ENCODE measurements around the gene APC2. TPM values are rescaled to one million over a fixed set of nuclear protein-coding genes. Genes with fewer than 3 reads are reported as not detected.

APC2 gene
- total RNA-seq, 1 donor from 2014 or later = not detected

DNA sequence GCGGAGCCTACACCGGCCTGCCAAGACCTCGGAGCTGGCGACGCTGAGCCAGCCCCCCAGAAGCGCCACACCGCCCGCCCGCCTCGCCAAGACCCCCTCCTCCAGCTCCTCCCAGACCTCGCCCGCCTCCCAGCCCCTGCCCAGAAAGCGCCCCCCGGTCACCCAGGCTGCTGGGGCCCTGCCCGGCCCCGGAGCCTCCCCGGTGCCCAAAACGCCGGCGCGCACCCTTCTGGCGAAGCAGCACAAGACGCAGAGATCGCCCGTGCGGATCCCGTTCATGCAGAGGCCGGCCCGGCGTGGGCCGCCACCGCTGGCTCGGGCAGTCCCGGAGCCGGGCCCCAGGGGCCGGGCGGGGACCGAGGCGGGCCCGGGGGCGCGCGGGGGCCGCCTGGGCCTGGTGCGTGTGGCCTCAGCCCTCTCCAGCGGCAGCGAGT is 18.9 kb downstream of the APC2 start:
- no peak for DNase-seq (ENCODE audit: low read depth)
- TF ChIP-seq, protein P1, sequence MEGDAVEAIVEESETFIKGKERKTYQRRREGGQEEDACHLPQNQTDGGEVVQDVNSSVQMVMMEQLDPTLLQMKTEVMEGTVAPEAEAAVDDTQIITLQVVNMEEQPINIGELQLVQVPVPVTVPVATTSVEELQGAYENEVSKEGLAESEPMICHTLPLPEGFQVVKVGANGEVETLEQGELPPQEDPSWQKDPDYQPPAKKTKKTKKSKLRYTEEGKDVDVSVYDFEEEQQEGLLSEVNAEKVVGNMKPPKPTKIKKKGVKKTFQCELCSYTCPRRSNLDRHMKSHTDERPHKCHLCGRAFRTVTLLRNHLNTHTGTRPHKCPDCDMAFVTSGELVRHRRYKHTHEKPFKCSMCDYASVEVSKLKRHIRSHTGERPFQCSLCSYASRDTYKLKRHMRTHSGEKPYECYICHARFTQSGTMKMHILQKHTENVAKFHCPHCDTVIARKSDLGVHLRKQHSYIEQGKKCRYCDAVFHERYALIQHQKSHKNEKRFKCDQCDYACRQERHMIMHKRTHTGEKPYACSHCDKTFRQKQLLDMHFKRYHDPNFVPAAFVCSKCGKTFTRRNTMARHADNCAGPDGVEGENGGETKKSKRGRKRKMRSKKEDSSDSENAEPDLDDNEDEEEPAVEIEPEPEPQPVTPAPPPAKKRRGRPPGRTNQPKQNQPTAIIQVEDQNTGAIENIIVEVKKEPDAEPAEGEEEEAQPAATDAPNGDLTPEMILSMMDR (conservative IDR thresholded peaks at IDR 0.05; ENCODE audit: low read depth, low read length) = no peak

DNA sequence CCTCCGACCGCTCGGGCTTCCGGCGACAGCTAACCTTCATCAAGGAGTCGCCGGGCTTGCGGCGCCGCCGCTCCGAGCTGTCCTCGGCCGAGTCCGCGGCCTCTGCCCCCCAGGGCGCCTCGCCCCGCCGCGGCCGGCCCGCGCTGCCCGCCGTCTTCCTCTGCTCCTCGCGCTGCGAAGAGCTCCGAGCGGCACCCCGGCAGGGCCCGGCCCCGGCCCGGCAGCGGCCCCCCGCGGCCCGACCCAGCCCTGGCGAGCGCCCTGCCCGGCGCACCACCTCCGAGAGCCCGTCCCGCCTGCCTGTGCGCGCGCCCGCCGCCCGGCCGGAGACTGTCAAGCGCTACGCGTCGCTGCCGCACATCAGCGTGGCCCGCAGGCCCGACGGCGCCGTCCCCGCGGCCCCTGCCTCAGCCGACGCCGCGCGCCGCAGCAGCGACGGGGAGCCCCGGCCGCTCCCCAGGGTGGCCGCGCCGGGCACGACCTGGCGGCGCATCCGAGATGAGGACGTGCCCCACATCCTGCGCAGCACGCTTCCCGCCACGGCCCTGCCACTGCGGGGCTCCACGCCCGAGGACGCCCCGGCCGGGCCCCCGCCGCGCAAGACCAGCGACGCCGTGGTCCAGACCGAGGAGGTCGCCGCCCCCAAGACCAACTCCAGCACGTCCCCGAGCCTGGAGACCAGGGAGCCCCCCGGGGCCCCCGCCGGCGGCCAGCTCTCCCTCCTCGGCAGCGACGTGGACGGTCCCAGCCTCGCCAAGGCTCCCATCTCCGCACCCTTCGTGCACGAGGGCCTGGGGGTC is 19.5 kb downstream of the APC2 start:
- peak overlapping the region; percentile 46 for H3K4me3 ChIP-seq (ENCODE audit: low read depth, low read length)
- TF ChIP-seq, protein P1 (conservative IDR thresholded peaks at IDR 0.05; ENCODE audit: low read depth, low read length) = no peak

More for the DNA sequence above, 18.9 kb downstream of the APC2 start:
- H3K4me3 ChIP-seq (ENCODE audit: low read depth, low read length) = peak overlapping the region; percentile 25

DNA sequence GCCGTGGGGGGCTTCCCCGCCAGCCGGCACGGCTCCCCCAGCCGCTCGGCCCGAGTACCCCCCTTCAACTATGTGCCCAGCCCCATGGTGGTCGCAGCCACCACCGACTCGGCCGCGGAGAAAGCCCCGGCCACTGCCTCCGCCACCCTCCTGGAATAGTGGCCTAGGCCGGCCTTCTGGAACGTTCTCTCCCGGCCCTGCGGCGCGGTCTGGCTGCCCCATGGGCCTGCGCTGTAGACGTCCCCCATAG is 20.1 kb downstream of the APC2 start:
- H3K4me3 ChIP-seq (ENCODE audit: low read depth, low read length) = peak overlapping the region; percentile 46
- no peak for DNase-seq (ENCODE audit: low read depth)
- TF ChIP-seq, protein P1 (conservative IDR thresholded peaks at IDR 0.05; ENCODE audit: low read depth, low read length) = no peak

More for the DNA sequence above, 19.5 kb downstream of the APC2 start:
- DNase-seq (ENCODE audit: low read depth) = no peak

DNA sequence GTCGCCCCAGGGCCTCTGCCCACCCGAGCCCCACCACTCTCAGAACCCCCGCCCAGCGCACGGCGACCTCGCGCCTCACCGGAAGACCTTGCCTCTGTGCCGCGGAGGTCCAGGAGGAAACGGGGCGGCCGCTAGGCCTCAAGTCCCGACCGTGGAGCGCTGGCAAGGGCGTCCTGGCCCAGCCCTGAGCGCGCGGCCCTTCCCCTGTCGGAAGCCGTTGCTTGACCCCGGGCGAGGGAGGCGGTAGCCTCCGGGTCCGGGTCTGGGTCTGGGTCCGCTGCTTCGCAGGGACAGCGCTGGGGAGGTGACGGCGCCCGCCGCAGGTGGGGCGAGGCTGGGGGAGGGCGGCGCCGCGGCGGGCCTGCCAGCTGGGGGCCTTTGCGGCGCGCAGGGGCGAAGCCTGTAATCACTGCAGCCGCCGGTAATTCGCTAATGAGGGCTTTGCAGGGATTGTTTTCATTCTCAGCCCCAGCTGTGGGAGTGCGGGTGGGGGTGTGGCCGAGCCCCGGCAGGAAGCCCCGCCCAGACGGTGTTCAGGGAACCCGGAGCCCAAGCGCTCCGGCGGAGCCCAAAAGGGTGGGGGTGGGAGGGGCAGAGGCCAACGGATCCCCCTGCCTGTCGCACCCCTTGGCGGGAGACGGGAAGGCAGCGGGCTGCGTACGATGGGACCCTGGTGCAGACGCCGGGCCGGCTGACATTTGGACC is 20.5 kb downstream of the APC2 start:
- TF ChIP-seq, protein P1 (conservative IDR thresholded peaks at IDR 0.05; ENCODE audit: low read depth, low read length) = no peak
- DNase-seq (ENCODE audit: low read depth) = no peak
- H3K4me3 ChIP-seq (ENCODE audit: low read depth, low read length) = peak overlapping the region; percentile 46

DNA sequence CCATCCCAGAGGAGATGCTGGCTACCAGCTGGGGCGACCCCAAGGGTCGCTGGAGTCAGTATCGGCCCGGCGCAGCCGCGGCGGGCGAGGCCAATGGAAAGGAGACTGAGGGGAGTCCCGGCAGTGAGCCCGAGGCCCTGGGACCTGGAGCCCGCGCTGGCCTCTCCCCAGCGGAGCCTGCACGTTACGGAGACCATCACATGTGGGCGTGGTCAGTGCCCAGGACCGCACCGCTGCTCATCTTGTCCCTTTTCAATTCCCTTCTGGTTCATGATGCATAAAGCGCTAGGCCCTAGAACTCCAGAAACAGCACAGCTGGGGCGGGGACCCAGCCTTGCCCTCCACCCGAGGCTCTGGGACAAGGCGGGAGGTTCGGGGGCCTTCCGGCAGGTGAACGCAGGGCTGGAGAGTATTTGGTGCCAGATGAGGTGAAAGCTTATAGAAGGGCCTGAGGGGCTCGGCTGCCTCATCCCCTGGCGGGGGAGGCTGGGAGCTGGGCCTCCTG is 21.1 kb downstream of the APC2 start:
- peak overlapping the region; percentile 46 for H3K4me3 ChIP-seq (ENCODE audit: low read depth, low read length)
- no peak for DNase-seq (ENCODE audit: low read depth)
- TF ChIP-seq, protein P1 (conservative IDR thresholded peaks at IDR 0.05; ENCODE audit: low read depth, low read length) = no peak

DNA sequence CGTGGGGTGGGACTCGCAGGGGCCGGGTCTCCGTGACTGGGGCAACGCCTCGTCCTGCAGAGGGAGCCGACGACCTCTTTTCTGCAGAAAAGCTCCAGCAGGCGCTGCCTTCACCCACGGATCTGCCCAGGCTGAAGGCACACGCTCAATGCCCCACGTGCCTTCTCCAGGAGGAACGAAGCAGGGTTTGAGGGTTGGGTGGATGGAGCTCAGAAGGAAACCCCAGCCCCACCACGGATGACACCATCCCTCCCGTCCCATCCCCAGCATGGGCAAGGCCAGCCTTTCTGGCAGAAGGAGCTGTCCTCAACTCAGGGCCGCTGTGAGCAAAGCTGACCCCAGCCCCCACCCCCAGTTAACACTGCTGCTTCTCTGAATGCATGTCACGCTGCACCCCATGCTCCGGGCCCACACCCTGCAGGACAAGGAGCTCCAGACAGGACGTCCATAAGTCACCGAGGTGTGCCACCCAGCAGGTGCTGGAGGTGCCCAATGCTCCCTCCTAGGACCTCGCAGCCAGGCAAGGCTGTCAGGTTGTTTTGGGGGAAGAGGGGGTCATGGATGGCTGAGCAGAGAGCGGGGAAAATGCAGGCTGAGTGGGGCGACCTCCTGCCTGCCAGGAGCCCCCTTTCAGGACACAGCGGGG is 21.7 kb downstream of the APC2 start:
- no peak overlapping the region for H3K4me3 ChIP-seq (ENCODE audit: low read depth, low read length)
- DNase-seq (ENCODE audit: low read depth) = no peak
- TF ChIP-seq, protein P1 (conservative IDR thresholded peaks at IDR 0.05; ENCODE audit: low read depth, low read length) = peak; percentile 28
